HG03064 (cell line): ENCODE results near the gene MEGF9.
A peak's percentile ranks its signal among the peaks of the same experiment; 100 is the strongest.

Experiments used
- ATAC-seq: cut with Tn5 transposase; IDR thresholded peaks from one replicate; pipeline ENCODE4 v1.9.1; 2021; ENCODE audit warnings: low read depth; ENCODE audit not compliant: unreplicated experiment

MEGF9 gene

DNA sequence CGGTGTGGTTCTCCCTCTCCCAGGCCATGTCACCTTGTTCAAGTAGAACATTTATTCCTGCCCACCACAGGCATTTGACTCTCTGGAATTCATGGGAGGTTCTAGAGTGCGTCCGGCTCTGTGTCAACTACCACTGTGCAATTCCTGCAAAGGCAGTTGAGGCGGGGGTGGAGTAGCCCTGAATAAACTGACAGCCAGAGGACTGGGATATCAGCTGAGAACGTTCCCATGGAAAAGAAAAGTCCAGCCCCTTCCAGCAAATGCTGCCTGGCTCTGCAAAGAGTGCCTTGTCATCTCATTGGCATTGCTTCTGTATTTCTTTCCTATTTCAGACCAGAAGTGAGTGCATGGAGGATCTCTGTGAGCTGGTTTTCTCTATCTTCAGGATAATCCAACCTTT lies 18.9 kb upstream of the MEGF9 start:
- no peak for ATAC-seq

DNA sequence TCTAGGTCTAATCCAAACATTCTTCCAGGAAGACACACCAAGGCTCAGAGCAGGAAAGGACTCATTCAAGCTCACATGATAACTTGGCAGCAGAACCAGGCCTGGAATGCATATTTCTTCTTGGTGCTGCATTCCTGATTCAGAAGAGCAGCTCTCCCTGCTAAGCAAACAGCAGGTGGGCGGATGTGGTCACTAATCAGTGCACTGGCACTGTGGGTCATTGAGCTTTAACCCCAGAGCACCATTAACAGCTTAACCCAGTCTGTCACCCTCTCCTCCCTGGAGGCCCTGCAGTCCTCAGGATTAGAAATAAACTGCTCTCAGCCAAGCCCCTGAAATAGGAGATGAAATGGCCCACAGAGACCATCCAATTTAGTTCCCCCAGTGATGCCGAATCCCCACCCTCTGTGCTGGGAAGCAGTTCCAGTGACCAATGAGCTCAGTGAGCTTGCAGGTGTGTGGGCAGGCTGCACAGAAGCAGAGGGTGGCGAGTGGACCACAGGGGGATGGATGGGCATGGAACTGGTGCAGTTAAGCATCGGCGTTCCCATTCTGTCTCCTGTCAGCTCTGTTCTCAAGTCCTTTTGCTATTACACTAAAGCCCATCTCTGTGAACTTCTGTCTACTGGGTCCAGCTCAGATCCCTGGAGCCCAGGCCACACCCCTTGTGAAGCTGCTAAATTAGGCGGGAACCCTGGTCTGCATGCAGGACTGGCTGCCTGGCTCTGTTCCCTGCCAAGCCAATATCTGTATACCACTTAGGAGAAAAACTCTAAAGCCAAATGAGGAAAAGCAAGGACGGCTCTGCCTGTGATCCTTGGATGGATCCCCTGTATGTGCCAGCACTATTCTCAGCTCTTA lies 16.6 kb upstream of the MEGF9 start:
- ATAC-seq = no peak

DNA sequence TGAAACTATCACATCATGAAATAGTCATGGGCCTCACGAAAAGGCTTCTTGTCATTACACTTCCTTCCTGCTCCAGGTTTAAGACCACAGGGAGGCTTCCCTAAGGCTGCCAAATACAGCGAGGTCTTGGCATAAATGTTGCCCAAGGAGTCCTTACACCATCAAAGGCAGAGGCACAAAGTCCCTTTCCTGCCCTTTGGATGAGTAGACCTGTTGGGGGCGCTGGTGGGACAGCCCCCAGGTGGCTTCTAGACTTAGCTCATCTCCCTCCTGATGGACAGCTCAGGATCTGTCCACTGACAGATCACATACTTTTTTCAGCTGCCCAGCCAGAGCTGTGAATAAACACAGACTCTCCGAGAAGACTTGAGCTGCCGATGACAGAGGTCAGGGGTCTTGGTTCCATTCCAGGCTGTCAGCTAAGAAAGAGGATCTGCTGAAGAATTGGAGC lies 15.5 kb upstream of the MEGF9 start:
- ATAC-seq = no peak

DNA sequence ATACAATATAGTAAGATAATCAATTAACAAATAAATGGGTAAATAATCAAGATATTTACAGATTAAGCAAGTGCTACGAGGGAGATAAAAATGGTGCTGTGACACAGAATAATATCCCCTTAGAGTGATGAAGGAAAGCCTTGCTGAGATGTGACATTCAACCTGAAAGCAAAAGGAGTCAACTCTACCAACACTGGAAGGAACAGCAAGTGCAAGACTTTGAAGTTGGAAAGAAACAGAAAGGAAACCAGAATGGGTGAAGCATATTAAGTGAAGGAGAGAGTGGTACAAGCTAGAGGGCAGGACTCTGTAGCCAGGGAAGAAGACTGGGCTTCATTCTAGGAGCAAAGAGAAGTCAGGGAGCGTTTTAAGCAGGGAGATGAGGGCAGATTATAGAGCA lies 12.2 kb upstream of the MEGF9 start:
- no peak for ATAC-seq

DNA sequence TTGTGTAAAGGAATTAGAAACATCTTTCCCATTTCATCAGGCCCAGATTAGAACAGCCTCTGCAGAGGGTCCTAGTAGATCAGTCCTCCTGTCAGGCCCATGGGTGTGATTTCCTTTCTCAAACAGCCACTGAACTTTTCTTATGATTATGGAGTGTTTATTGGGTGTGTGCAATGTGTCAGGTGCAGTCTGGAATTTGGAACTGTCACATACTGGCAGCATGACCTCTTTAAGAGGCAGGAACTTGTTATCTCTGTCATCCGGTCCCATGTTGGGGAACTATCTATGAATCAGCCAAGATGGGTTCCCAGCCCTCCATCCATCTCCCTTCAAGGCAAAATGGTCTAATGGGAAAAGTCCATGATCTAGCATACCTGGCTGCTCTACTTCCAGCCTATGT lies 11.6 kb upstream of the MEGF9 start:
- ATAC-seq = no peak

DNA sequence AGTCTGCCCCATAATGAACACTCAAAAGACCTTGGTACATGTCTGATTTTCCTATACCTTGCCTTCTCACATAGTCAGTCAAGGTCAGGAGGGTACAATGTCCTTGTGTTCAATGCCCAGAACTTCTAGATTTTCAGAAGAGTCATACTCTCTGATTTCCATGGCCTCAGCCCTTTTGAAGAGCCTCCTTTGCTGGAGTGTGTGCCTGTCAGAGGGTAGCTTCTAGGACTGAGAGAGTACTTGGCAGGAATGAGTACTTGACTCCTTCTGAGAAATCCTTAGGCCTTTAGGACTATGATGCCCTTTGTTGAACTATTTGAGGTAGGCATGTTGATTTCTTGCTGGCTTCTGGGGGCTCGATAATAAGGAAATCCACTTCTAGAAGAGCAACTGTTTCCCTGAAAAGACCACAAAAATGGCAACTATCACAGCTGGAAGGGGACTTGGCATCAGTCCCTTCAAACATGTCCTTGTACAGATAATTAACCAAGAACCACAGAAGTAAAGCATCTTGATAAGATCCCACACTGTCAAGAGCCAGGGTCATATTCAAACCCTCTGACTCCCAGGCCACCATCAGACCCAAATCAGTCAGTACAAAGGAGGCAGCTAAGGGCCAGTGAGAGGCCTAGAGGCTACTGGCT lies 10.6 kb upstream of the MEGF9 start:
- ATAC-seq = no peak

DNA sequence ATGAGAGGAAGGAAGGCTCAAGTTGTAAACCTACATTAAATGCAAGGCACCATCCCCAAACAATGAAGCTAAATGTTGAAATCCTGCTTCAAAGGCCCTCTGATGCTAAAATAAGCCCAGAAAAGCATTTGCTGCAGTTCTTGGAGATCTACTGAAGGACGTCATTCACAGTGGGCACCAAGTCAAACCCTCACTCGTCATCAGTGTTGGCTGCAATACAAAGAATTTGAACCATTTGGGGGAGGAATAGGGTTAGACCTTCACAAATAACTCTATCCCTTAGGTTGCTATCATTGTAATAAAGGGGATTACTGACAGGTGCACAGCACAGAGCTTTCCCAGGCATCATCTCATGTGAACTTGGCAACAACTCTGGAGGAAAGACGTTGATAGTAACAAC lies 9.3 kb upstream of the MEGF9 start:
- ATAC-seq = no peak

DNA sequence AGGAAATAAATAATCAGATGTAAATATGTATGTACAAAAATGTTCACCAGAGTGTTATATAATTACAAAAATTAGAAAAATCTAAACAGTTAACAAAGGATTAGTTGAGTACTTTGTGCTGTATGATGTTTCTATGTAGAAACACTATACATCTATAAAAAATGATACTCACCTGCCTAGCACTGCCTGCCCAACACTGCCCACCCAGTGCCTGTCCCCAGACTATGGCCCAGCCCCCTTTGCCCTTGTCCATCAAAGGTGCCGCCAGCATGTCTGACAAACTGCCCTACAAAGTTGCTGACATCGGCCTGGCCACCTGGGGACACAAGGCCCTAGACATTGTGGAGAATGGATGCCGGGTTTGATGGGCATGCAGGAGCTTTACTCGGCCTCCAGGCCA lies 6.1 kb upstream of the MEGF9 start:
- ATAC-seq = no peak

DNA sequence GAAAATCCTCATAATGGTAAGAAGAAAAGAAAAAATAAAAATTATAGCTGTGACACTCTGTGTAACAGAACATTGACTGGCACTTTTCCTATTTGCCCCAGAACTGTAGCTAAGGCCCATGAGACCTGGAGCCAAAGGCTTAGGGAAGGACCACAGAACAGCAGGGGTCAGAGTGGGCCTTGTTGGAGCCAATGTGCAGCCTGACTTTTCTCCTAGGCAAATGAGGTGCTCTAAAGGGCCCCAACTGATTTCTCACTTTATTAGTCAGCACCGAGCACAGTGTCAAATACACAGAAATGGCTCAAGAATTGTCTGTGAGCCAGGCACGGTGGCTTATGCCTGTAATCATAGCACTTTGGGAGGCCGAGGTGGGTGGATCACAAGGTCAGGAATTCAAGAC lies 4.0 kb upstream of the MEGF9 start:
- ATAC-seq = no peak

DNA sequence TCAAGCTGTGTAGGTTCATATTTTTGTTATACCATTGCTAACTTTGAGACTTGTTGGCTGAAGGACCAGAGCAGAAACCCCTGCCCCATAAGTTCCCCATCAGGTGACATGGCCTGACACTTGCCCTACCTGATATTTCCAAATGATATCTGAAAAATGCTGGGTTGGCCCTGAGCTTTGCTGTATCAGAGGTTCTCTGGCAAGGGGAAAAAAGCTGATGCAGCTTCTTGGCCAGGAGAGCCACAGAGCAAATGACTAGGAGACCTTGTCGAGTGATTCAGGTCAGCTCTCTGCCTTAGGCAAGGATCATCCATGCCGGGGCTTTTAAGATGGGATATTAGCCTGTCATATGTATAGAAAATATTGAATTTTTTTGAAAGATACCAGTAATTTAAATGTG lies 2.9 kb upstream of the MEGF9 start:
- ATAC-seq = no peak

DNA sequence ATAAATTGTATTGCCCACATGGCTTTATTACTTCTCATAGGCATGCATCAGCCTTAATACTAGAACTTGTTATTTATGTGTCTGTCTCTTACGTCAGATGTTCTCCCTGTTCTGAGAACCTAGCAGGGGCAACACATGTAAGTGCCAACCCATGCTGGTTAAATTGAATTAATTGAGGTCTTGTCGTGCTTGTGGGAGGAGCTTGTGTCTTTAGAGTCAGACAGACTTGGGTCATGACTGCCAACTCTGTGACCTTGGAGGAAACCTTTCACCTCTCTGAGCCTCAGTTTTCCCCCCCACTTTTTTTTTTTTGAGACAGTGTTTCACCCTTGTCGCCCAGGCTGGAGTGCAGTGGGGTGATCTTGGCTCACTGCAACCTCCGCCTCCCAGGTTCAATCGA lies 2.2 kb upstream of the MEGF9 start:
- ATAC-seq = no peak

DNA sequence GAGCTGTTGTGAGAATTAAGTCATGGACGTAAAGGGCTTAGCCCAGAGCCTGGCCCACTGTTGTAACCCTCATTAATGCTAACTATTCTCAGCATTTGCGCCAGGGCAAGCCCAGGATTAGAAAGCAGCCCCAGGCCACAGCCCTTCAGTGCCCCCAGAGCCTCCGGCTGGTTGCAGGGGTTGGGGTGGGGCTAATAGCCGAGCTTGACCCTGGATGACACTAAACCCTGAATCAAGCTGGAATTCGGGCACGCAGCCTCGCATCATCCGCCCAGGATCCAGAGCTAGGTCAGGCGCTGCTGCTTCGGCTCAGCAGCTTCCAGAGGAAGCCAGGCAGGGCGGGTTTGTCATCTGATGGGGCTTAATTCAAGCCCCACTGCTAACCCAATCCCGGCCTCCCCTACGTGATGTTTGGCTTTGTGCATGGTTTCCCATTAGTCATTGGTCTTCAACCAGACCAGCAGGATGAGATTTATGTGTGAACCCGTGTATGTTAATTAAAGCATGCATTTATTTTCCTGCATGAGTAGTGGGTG lies 1.2 kb upstream of the MEGF9 start:
- ATAC-seq = no peak

DNA sequence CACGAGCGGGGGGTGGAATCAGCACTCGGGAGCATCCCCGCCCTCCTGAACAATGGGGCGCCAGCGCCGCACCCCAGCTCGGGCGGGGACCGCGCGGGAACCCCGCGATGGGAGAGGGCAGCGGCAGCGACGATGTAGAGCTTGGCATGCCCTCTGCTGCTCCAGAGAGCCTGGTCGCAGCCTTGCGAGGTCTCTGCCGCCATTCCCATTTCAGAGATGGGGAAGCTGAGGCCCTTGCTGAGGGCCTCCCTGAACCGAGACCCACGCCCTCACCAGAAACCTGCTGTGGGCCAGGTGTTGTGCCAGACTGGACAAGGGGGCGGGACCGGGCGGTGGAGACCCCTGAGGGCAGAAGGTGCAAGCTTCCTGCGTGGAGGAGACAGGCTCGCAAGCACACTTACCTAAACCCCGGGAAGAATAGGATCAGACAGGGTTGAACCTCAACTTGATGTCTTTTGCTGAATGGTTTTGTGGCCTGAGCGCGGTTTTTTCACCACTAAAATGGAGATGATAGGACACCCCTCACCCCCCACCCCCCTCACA lies 647 bp upstream of the MEGF9 start:
- peak; percentile 32 for ATAC-seq

DNA sequence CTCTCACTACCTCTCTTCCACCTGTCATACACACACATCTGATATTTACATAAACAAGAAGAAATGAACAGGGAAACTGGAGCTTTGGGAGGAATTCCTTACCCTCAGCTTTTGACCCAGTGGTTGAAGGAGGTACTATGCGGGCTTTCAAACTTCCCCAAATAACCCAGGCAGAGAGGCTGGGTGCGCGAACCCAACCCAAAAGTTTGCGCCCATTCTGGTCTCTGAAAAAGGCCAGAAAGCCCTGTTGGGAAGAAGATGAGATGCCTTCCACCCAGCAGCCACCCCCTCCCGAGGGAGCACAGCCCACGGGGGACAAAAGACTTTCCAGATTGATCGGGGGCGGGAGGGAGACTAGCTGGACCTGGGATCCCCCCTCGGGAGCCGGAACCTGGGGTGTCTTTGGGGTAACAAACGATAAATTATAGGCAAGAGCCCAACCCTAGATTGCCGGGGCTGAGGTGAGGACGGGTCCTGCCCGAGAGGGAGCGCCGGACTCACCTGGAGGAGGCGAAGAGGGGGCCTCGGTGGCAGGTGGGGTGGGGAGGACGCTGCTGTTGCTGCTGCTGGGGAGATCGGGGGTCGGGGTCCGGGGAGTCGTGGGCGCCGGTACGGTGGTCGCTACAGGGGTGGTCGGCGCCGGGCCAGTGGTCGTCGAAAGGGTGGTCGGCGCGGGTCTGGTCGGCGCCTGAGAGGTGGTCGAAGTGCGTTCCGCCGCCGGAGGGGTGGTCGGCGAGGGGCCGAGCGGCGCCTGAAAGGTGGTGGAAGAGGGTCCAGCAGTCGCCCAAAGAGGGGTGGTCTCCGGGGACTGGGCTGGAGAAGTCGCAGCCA lies 798 bp downstream of the MEGF9 start:
- ATAC-seq = no peak

DNA sequence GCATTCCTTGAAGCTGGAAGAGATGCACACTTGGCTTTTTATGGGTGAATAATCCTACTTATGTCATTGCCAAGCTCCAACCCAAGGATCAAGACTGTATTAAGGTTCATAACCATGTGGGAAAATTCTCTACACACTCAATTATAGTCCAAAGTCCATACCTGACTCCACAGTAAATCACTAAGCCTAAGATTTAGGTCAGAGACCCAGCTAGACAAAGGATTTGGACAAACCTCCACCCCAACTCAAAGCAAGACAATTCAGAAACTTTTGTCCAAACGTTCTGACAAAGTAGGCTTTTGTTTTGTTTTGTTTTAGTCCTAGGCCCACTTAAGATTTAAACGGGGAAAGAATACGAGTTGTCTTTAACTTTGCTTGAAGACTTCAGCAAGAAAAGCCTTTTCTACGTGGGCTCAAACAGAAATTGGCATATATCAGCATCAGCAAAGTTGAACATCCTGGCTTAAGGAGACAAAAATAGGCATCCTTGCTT lies 1.7 kb downstream of the MEGF9 start:
- no peak for ATAC-seq

DNA sequence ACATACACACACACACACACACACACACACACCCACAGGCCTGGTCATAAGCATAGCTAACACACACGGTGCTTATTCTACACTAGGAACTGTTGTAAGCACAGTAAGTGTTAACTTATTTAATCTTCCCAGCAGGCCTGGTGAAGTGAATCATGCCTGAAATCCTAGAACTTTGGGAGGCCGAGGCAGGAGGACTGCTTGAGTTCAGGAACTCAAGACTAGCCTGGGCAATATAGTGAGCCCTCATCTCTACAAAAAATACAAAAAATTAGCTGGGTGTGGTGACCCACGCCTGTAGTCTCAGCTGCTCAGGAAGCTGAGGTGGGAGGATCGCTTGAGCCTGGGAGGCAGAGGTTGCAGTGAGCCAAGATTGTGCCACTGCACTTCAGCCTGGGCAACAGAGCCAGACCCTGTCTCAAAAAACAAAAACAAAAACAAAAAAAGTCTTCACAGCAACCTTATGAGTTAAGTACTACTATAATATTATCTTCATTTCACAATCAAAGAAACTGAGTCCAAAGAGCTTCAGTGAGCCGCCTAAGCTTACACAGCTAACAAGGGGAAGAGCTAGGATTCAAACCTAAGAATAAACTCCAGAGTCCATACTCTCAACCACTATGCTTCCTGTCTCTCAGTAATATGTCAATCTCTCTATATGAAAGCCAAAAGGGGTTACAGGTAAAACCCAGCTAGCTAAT lies 2.3 kb downstream of the MEGF9 start:
- no peak for ATAC-seq

DNA sequence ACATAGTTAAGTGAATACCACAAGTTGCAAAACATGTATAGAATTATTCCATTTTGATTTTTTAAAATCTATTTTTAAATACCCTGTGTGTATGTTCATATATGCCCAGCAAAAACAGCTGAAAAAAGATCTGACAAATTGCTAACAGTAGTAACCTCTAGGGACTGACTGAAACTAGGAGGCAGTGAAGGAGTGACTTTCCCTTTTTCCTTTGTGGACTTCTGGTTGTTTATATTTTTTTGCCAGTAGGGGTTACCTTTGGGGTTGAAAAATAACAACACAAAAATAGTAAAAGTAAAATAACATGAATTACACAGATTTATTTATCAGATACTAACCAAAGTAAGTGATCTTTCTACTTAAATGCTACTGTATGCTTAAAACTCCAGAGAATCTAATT lies 2.9 kb downstream of the MEGF9 start:
- no peak for ATAC-seq

DNA sequence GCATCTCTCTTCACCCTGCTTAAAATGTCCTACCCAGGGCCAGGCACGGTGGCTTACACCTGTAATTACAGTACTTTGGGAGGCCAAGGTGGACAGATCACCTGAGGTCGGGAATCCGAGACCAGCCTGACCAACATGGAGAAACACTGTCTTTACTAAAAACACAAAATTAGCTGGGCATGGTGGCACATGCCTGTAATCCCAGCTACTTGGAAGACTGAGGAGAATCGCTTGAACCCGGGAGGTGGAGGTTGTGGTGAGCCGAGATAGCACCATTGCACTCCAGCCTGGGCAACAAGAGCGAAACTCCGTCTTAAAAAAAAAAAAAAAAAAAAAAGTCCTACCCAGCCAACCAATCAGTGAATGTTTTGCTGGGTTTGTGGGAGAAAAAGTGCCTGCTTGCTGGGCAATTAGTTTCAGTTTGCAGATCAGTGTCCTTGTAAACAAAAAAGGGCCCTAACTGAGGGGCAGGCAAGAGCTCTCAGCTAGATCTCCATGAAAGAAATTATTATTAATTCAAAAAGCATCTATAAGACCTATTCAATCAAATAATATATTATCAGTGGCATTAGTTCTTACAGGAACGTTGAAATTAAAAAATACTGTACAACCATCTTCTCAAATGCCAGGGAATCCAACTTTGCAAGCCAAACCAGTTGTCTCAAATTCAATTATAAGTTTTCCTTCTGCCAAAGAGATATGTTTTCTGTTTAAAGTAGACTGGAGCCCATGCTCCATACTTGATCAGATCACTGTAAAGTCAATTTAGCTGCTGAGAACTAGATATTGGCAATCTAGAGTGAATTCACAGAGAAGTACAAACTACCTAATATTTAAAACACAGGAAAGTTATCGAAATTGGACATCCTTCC lies 3.9 kb downstream of the MEGF9 start:
- ATAC-seq = no peak
